GM21423 (cell line): ENCODE data around the gene IFNA13.
"Not testable (repeated sequence)": the region's sequence is repeated elsewhere in the genome, so short reads cannot be mapped to it uniquely, and the experiment has no call there.

Experiments used
- ATAC-seq: cut with Tn5 transposase; IDR thresholded peaks from one replicate; pipeline ENCODE4 v1.9.1; 2021; ENCODE audit warnings: mild to moderate bottlenecking, moderate library complexity; ENCODE audit not compliant: unreplicated experiment

The IFNA13 gene

DNA sequence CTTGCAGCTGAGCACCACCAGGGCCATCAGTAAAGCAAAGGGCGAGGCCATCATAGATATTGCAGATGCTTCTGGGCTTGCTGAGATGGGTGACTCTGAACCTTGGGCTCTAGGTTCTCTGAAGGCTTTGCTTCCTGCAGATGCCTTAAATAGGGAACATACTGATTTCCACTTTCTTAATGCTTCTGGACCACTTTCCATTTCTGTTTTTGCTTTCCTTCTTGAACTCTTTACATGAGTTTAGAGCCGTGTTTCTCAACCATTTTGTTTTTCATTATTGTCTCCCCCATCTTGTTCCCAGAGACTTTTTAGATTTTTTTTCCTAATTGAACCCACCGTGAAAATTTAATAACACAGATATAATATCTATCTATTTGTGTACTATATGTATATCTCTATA, at the start of gene IFNA13:
Gene IFNA13, minus strand, starts transcription at position 101 of the 400 bp plus-strand sequence. Its CDS starts 47 bp downstream, at position 54.
- ATAC-seq: no peak

DNA sequence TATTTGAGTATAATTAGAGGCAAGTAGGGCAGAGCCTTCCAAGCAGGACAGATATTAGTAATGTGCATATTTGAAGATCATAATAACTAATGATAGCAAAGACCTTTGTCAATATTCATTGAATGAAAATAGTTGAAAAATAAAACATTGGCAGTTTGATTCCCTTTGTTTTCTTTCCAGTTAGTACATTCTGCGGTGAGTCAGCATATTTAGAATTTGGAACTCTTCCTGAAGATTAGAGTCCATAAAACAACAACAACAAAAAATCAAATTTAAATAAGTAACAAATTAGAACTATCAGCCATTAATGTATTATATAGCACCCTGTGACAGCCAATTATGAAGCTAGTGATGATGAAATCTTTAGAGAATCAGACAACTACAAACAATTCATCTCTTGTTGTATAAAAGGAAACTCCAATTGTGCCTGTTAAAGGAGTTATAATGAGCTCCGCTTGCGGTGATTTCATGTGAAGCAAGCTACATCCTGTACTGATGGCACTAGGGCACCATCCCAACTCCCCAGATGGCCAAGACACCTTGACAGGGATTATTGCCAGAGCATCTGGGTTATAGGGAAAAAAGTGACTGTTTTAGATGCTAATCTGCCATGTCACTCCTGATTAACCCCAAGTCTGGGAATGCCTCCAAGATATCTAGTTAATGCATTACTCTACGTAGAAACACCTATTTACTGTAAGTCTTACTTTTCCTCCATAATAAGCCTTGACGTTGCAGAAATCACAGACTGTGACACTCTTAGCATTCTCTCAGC, 47.8 kb upstream of the IFNA13 start:
- ATAC-seq: no peak

DNA sequence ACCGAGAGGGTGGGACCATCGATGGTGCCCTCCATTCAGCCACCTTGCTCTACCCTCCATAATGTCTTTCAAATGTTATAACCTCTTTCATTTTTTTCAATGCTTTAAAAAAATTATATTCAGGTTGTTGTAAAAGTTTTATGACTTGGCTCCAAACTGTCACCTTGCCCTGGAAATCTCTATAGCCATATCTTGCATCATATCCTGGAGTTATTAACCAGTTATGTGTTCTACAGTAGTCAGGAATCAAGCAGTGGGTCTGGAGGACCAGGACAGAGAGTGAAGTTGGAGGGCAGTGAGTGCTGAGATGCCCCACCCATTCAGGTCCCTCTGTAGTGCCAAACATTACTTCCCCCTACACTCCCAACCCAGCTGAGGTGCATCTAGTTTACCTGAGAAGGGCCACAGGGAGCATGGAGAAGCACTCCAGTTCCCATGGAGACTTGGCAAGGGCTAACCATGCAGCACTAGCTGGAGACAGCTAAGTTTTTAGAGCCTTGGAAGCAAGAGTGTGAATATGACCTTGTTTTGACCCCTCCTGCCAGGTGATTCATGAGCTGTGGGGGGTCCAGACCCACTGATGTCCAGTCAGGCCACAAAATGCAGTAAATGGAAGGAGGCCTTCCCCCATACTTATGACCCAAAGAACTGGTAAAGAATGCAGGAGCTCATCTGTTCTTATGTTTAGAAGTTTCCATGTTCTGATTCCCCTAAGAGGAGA, 46.5 kb upstream of the IFNA13 start:
- no peak for ATAC-seq

DNA sequence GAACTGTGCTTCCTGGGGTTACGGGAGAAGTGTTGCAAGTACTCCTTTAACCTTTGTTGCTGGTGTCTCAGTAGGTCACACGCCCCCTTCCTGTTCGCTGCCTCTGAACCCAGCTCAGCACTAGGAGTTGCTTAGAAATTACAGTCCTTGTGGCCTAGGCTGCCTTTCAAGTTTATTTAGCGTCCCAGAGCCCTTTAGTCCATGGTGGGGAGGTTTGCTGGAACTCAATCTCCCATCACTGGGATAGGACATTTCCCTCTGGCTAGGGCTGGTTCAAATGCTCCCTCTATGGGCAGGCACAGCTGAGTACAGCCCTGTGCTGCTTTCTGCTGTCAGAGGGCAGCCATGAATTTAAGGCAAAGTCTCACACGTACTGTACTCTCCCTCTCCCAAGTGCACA, 45.8 kb upstream of the IFNA13 start:
- no peak for ATAC-seq

DNA sequence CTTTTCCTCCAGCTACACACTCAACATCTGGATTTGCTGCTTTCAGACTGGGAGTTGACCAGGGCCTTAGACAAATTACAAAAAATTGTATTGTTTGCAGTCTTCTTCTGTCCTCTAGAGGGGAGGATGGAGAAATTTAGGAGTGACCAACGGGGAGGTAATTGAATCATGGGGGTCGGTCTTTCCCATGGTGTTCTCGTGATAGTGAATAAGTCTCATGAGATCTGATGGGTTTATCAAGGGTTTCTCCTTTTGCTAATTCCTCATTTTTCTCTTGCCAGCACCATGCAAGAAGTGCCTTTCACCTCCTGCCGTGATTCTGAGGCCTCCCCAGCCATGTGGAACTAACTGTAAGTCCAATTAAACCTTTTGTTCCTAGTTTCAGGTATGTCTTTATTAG, 45.3 kb upstream of the IFNA13 start:
- no peak for ATAC-seq

DNA sequence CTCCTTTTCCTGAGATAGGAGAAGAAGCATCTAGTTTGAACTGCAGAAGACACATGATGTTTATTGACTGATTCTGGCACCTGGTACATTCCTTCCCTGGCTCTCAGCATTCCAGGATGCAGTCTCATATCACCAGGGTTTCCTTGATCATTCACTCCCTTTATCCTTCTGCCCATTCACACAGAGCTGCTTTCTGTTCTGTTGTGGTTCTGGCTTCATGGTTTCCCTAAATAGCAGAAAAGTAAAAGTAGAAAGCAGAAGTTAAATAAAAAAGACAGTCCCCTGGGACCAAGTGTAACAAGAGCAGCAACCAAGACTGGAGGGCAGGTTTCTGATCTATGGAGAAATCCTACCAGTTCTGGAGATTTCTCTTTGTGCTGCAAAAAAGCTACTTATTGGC, 44.2 kb upstream of the IFNA13 start:
- ATAC-seq: peak; percentile 48

- ATAC-seq: no peak
These were observed 41.0 kb upstream of the IFNA13 start, which contains the start of gene IFNA8 for GRCh38 chr9:21408817-21409216. Gene IFNA8, plus strand, starts transcription at chr9:21409117. Its CDS starts 60 bp downstream, at chr9:21409177.

DNA sequence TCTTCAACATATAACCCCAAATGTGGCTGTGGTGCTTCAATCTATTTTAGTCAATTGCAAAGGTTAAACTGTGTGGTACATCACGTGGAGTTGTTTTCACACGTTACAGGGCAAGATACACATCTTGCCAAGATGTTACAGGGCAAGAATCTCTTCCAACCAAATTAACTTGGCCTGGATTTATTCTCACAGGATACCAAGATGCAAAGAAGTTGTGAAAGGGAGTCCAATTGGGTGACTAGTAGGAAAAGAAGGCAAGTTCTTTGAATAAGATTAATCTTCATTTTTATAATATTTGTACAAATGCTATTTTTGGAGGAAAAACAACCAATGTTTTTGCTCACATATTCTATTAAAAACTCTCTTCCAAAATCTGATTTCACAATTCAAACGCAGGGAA, 36.3 kb upstream of the IFNA13 start:
- no peak for ATAC-seq

- peak; percentile 62 for ATAC-seq
These were observed 34.8 kb upstream of the IFNA13 start for GRCh38 chr9:21402386-21403251.

DNA sequence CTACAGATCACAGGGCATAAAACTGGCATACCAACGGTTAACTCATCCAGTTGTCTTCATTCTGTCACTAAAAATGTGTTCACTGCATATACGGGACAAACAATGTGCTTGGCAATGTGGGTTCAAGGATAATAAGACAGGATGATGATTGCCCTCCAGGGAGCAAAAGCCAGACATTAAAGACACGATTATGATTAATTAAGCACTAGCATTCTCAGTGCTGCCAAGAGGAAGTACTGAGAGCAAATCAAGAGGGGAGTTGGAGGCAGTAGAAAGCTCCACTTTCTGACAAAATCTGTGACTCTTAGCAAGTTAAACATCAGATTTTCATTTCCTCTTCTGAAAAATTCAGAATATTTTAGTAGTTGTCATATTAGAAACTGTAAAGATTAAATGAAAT, 32.1 kb upstream of the IFNA13 start:
- ATAC-seq: no peak

- no peak for ATAC-seq
These were observed 31.2 kb upstream of the IFNA13 start for GRCh38 chr9:21398955-21399489.

DNA sequence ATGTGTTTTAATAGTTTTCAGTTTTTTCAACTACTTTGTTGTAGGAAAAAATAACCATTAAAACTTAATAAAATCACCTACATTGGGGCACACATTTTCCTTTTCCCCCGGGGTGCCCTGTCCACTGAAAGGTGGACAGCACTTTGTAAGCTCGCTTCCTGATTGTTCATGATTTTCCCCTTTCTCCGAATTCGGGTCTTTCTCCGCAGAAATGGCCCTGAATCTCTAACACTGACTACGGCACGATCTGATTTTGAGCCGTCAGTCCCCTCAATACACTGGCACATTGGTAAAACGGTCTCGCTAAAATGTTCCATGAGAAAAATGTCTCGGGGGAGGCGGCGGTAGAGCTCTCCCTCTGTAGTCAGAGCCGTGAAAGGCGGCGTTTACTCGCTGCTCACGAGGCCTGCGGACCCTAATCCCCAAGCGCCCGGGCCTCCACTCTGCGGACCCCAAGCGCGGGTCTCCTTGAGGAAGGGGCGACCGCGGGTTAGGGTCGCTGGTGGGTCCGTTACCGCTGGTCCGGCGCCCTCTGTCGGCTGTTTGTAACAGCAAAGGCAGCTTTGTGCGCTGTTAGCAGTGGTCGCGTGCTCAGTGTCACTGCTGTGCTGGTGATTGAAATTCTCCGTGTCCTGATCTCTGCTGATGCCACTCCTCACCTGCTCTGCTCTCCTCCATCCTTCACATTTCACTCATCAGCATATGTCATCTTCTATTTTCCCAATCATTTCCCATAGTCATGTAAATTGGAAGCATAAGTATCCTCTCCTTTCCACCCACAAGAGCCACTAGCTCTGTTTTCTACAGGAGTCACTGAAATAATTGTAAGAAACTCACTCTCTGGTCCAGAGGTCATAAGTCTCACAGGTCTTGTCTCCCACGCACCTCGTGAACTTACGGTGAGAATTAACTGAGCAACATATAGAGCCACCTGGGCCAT, 28.2 kb upstream of the IFNA13 start:
- ATAC-seq: peak; percentile 74

DNA sequence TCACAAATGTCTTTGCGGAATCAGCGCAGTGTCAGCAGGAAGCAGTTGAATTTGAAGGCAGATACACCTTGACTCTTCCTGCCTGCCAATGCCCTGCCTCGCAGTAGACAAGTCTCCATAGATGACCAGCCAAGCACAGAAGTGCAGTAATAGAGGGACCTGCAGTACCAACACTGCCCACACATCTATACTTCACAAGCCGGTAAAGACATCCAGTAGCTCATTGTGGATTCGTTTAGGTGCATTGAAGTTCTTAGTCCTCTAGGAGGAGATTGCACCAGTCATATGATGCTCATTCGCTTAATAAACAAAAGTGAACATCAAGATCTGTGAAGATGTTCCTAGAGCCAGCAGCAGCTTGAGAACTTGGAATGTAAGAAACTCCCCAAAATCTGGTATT, 24.4 kb upstream of the IFNA13 start:
- peak; percentile 71 for ATAC-seq

GRCh38 chr9:21385131-21385670, 17.3 kb upstream of the IFNA13 start, which contains the start of gene IFNA2:
Gene IFNA2, minus strand, starts transcription at chr9:21385398. Its CDS starts 69 bp downstream, at chr9:21385329.
- ATAC-seq: no peak

GRCh38 chr9:21383627-21384026, 15.8 kb upstream of the IFNA13 start:
- ATAC-seq: no peak

DNA sequence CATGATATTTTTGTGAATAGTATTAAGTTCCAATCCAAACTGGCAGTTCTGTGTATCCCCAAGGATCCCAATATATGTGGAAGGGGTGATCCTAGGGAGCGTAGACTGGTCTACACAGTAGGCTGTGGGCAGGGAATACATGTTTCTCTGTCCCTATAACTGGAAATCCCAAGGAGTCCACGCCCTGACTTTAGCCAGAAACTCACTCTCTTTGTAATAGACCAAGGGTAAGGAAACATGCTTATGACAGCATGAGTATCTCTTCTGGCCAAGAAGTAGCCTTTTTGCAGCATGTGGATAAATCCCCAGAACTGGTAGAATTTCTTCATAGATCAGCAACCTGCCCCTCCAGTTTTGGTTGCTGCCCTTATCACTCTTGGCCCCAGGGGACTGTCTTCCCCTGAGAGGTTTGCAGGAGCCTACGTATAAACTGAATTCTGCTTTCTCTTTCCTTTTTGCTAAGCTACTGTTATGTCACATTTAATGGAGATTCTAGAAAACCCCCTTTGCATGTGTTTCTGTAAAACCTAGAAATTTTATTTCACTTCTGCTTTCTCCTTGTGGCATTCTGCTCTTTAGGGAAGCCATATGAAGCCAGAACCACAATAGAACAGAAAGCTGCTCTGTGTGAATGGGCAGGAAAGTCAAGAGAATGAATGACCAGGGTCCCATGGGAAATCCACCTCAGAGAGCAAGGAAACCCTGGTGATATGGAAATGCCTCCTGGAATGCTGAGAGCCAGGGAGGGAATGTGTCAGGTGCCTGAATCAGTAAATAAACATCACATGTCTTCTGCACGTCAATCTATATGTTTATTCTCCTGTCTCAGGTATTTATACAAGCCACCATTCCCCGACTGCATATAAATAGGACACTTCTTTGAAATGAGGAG, 13.8 kb upstream of the IFNA13 start:
- ATAC-seq: peak; percentile 97

DNA sequence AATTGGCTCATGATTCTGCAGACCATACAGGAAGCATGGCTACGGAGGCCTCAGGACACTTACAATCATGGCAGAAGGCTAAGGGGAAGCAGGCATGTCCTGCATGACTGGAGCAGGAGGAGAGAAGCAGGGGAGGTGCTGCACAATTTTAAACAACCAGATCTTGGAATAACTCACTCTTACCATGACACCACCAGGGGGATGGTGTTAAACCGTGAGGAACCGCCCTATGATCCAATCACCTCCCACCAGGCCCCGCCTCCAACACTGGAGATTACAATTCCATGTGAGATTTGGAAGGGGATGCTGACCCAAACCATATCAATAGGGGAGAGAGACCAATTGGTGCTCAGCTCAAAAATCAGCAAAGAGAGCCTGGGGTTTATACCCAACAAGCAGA, 3.6 kb upstream of the IFNA13 start:
- ATAC-seq: not testable (repeated sequence)

- ATAC-seq: peak; percentile 89
These were observed 688 bp downstream of the IFNA13 start for GRCh38 chr9:21367169-21367568.
